NB4 (cell line): ENCODE results near the gene GXYLT1.

Source experiments
- CTCF ChIP-seq: IDR thresholded peaks from one replicate; pipeline ENCODE4 v1.5.1; 2012; ENCODE audit warnings: low read depth, low read length
- MAX ChIP-seq: IDR thresholded peaks from 2 replicates; pipeline ENCODE4 v1.6.1; 2011; ENCODE audit warnings: low read depth, low read length

DNA sequence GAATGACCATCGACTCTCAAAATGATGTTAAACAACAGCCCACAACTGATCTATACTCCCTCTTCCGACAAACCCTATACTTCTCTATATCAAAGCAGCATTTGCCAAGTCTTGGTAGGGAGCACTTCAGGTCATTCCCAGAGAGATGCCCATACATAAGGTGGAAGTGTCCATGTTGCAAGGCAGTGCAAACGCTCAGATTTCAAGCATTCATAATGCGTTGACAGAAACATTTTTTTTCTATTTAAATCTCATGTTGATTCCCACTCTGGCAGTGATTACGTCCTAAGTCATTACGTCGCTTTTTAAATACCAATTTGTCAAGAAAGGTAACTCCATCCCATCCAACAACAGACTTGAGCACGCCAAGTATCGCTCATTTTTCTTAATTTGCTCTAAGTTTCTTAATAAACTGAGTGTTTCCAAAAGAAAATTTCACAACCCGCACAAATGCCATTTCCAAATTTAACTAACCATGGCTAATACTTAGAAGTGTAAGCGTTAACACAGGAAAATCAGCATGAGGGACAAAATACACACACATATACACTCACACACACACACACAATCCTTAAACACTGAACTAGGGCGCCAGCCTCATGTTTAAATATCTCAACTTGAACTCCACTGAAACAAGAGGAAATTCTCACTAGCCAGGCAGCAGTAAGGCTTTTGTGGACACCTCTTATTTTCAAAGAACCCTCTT, 1.1 kb downstream of the GXYLT1 start:
- TF ChIP-seq MAX = 0 out of 2 replicates have a peak, but pooled peaks have one; percentile 17
- no peak for TF ChIP-seq CTCF
